H1 (cell line): ENCODE measurements around the gene NLRC3. TPM values are rescaled to one million over a fixed set of nuclear protein-coding genes. Genes with fewer than 3 reads are reported as not detected.

Experiments
- CTCF ChIA-PET: fragments of 300-600 bp; sonication (Branson Sonifier 250); formaldehyde crosslinking; loops from one replicate; lab custom pipeline; 2021; ENCODE audit not compliant: partially characterized antibody; lab: Charles Lee
- POLR2A ChIA-PET: fragments of 300-600 bp; sonication (Branson Sonifier 250); formaldehyde crosslinking; loops from one replicate; lab custom pipeline; 2021; ENCODE audit warnings: inconsistent platforms; ENCODE audit not compliant: partially characterized antibody; lab: Charles Lee
- DNase-seq, 2 experiments: peaks; one replicate each; pipeline versions ENCODE4 v3.0.0 to v3.0.0-alpha.2; 2010 to 2022; ENCODE audit warnings: low spot score in 2 of 2, low read depth in 1 of 2, mixed read lengths in 1 of 2
- FAIRE-seq: peaks from 2 replicates; lab custom pipeline; 2011; peaks lifted over from hg19 to GRCh38; lab: Jason Lieb, UNC
- H2AFZ ChIP-seq: 2 replicates; pipeline ENCODE4 v1.8.1; 2012; ENCODE audit warnings: low read length, inconsistent platforms
- H2AK5ac ChIP-seq: 2 replicates; pipeline ENCODE4 v1.6.1; 2013; ENCODE audit warnings: low read depth, low read length
- H2BK120ac ChIP-seq: replicated peaks from 2 replicates; pipeline ENCODE3; 2013; ENCODE audit warnings: low read depth, low read length, inconsistent platforms
- H2BK12ac ChIP-seq: 2 replicates; pipeline ENCODE4 v1.6.1; 2013; ENCODE audit warnings: low read depth, low read length
- H2BK15ac ChIP-seq: 2 replicates; pipeline ENCODE4 v1.6.1; 2013; ENCODE audit warnings: low read length
- H2BK20ac ChIP-seq: 2 replicates; pipeline ENCODE4 v1.6.1; 2013; ENCODE audit warnings: low read length
- H2BK5ac ChIP-seq: 2 replicates; pipeline ENCODE4 v1.6.1; 2013; ENCODE audit warnings: low read depth, low read length
- H3K14ac ChIP-seq: 2 replicates; pipeline ENCODE4 v1.6.1; 2013; ENCODE audit warnings: inconsistent platforms; ENCODE audit not compliant: insufficient read length
- H3K18ac ChIP-seq: 2 replicates; pipeline ENCODE4 v1.6.1; 2013; ENCODE audit warnings: low read length; ENCODE audit errors: extremely low read depth
- H3K23ac ChIP-seq: 2 replicates; pipeline ENCODE4 v1.6.1; 2013; ENCODE audit warnings: inconsistent platforms; ENCODE audit not compliant: insufficient read length
- H3K23me2 ChIP-seq: 2 replicates; pipeline ENCODE4 v1.6.1; 2013; ENCODE audit warnings: low read depth, low read length
- H3K27ac ChIP-seq: 2 replicates; pipeline ENCODE4 v1.6.1; 2011; ENCODE audit warnings: low read depth, low read length, inconsistent platforms
- H3K27me3 ChIP-seq, 4 experiments: replicated peaks in 1 of 4; 1 replicate in 1 of 4; 2 replicates in 3 of 4; pipeline versions ENCODE4 v1.6.1 to v1.8.1; 2011 to 2013; ENCODE audit warnings: low read length in 3 of 4, mild to moderate bottlenecking in 3 of 4, inconsistent platforms in 2 of 4, mixed read lengths in 2 of 4, moderate library complexity in 1 of 4; ENCODE audit not compliant: control insufficient read depth in 3 of 4, insufficient read depth in 3 of 4; ENCODE audit errors: extremely low read depth in 1 of 4
- H3K36me3 ChIP-seq, 4 experiments: 2 replicates each; pipeline versions ENCODE4 v1.6.1 to v1.8.1; 2011 to 2013; ENCODE audit warnings: mild to moderate bottlenecking in 4 of 4, low read length in 3 of 4, moderate library complexity in 2 of 4, control low read depth in 1 of 4, inconsistent platforms in 1 of 4; ENCODE audit not compliant: insufficient read depth in 4 of 4, control insufficient read depth in 2 of 4
- H3K4ac ChIP-seq: replicated peaks from 2 replicates; pipeline ENCODE3; 2013; ENCODE audit warnings: low read length, low read depth, mixed read lengths, inconsistent platforms; ENCODE audit not compliant: insufficient read length
- H3K4me1 ChIP-seq, 4 experiments: replicated peaks in 1 of 4; 1 replicate in 1 of 4; 2 replicates in 3 of 4; pipeline versions ENCODE4 v1.6.1 to v1.8.1; 2011 to 2013; ENCODE audit warnings: low read length in 3 of 4, inconsistent platforms in 2 of 4, mixed read lengths in 1 of 4; ENCODE audit not compliant: insufficient read depth in 4 of 4, control insufficient read depth in 3 of 4
- H3K4me2 ChIP-seq, 2 experiments: 2 replicates each; pipeline versions ENCODE4 v1.6.1 to v1.8.1; 2011 to 2013; ENCODE audit warnings: low read depth in 2 of 2, low read length in 2 of 2, control low read depth in 1 of 2, inconsistent platforms in 1 of 2, mild to moderate bottlenecking in 1 of 2; ENCODE audit not compliant: insufficient read depth in 1 of 2
- H3K4me3 ChIP-seq, 4 experiments: fragments of 200-600, 300-600 bp in 1 of 4; sonication (generic), shearing (Covaris generic), sonication (Bioruptor Twin) in 1 of 4; 2 replicates each; pipeline versions ENCODE4 v1.5.1 to v1.8.1; 2011 to 2016; ENCODE audit warnings: low read length in 4 of 4, low read depth in 3 of 4, control low read depth in 2 of 4, inconsistent platforms in 2 of 4, mild to moderate bottlenecking in 2 of 4, mixed read lengths in 1 of 4, moderate library complexity in 1 of 4; ENCODE audit not compliant: insufficient read depth in 2 of 4; ENCODE audit errors: extremely low read depth in 1 of 4
- H3K56ac ChIP-seq: replicated peaks from 2 replicates; pipeline ENCODE3; 2013; ENCODE audit warnings: low read depth, mild to moderate bottlenecking, mixed read lengths, low read length, inconsistent platforms; ENCODE audit not compliant: insufficient read length
- H3K79me1 ChIP-seq: 2 replicates; pipeline ENCODE4 v1.6.1; 2013; ENCODE audit warnings: low read depth, low read length, control low read depth
- H3K79me2 ChIP-seq, 2 experiments: 2 replicates each; pipeline versions ENCODE4 v1.6.1 to v1.8.1; 2012 to 2013; ENCODE audit warnings: low read length in 2 of 2, mild to moderate bottlenecking in 2 of 2, inconsistent platforms in 1 of 2; ENCODE audit not compliant: insufficient read depth in 2 of 2, control insufficient read depth in 1 of 2
- H3K9ac ChIP-seq, 4 experiments: replicated peaks in 1 of 4; 1 replicate in 1 of 4; 2 replicates in 3 of 4; pipeline versions ENCODE4 v1.6.1 to v1.8.1; 2011 to 2013; ENCODE audit warnings: low read depth in 3 of 4, low read length in 3 of 4, control low read depth in 2 of 4, mild to moderate bottlenecking in 2 of 4, moderate library complexity in 2 of 4, inconsistent platforms in 1 of 4; ENCODE audit errors: extremely low read depth in 1 of 4
- H3K9me3 ChIP-seq, 2 experiments: 2 replicates each; pipeline versions ENCODE4 v1.6.1 to v1.8.1; 2012 to 2013; ENCODE audit warnings: mild to moderate bottlenecking in 2 of 2, moderate library complexity in 2 of 2, control low read depth in 1 of 2, inconsistent platforms in 1 of 2, low read depth in 1 of 2, low read length in 1 of 2, mixed read lengths in 1 of 2; ENCODE audit not compliant: insufficient read depth in 2 of 2
- H4K20me1 ChIP-seq, 2 experiments: replicated peaks in 1 of 2; 2 replicates each; pipeline versions ENCODE3 to v1.8.1; 2011 to 2013; ENCODE audit warnings: inconsistent platforms in 2 of 2, low read length in 2 of 2, mild to moderate bottlenecking in 1 of 2; ENCODE audit not compliant: insufficient read depth in 2 of 2, control insufficient read depth in 1 of 2
- H4K5ac ChIP-seq: 2 replicates; pipeline ENCODE4 v1.6.1; 2013; ENCODE audit warnings: low read length, low read depth, mixed read lengths, inconsistent platforms; ENCODE audit not compliant: insufficient read length
- H4K8ac ChIP-seq: 2 replicates; pipeline ENCODE4 v1.8.0; 2013; ENCODE audit warnings: mild to moderate bottlenecking, moderate library complexity, low read length, inconsistent platforms; ENCODE audit not compliant: insufficient read depth; ENCODE audit errors: extremely low read depth
- H4K91ac ChIP-seq: replicated peaks from 2 replicates; pipeline ENCODE3; 2013; ENCODE audit warnings: low read length, mixed read lengths, inconsistent platforms; ENCODE audit not compliant: insufficient read length
- CREB1 ChIP-seq: IDR thresholded peaks from 2 replicates; pipeline ENCODE4 v1.6.1; 2012; ENCODE audit warnings: inconsistent platforms
- EP300 ChIP-seq, 2 experiments: IDR thresholded peaks; 1 replicate in 1 of 2; 2 replicates in 1 of 2; pipeline ENCODE4 v1.6.1; 2011 to 2012; ENCODE audit warnings: low read depth in 2 of 2, low read length in 2 of 2, mild to moderate bottlenecking in 2 of 2, borderline replicate concordance in 1 of 2, inconsistent platforms in 1 of 2, moderate library complexity in 1 of 2
- MAFK ChIP-seq: IDR thresholded peaks from 2 replicates; pipeline ENCODE4 v1.6.1; 2012; ENCODE audit warnings: low read depth, mild to moderate bottlenecking, improper control_type of control experiment, low read length
- POLR2A ChIP-seq, 2 experiments: IDR thresholded peaks; 1 replicate in 1 of 2; 2 replicates in 1 of 2; pipeline ENCODE4 v1.6.1; 2011; ENCODE audit warnings: low read depth in 2 of 2, low read length in 2 of 2, mild to moderate bottlenecking in 2 of 2; ENCODE audit errors: control extremely low read depth in 1 of 2
- SAP30 ChIP-seq: fragments of 300-600 bp; sonication (generic); IDR thresholded peaks from 2 replicates; pipeline ENCODE4 v1.7.1; 2012; ENCODE audit warnings: low read length, moderate library complexity, mild to moderate bottlenecking, inconsistent platforms; ENCODE audit not compliant: insufficient read depth, insufficient replicate concordance
- SIN3A ChIP-seq, 2 experiments: IDR thresholded peaks in 1 of 2; conservative IDR thresholded peaks in 1 of 2; 2 replicates each; pipeline ENCODE4 v1.6.1; 2011 to 2012; ENCODE audit warnings: low read length in 2 of 2, improper control_type of control experiment in 1 of 2, low read depth in 1 of 2, mild to moderate bottlenecking in 1 of 2
- SP1 ChIP-seq: IDR thresholded peaks from 2 replicates; pipeline ENCODE4 v1.6.1; 2011; ENCODE audit warnings: low read depth, low read length
- SP4 ChIP-seq: IDR thresholded peaks from 2 replicates; pipeline ENCODE4 v1.6.1; 2012; ENCODE audit warnings: low read length, inconsistent platforms
- WGBS, 2 experiments: shearing (Covaris generic) in 1 of 2; methylation state at CpG; one replicate each; pipeline versions ENCODE4 v1.1.6 to v1.1.7; 2013 to 2015; ENCODE audit warnings: low lambda C conversion rate in 2 of 2, mixed read lengths in 2 of 2, inconsistent platforms in 1 of 2, low coverage in 1 of 2, missing lambda C conversion rate in 1 of 2; ENCODE audit not compliant: insufficient replicate concordance in 2 of 2, insufficient coverage in 1 of 2, insufficient read length in 1 of 2; ENCODE audit errors: extremely low coverage in 1 of 2, missing lambda C conversion rate in 1 of 2; 5-methylcytosine and 5-hydroxymethylcytosine counted together
- polyA plus RNA-seq, 7 experiments: library from polyadenylated mRNA; depleted of rRNA in 3 of 7; stranded (reverse) in 5 of 7; unstranded in 2 of 7; fragments of >200 nt in 5 of 7; fragments of 200-250 nt in 2 of 7; gene quantifications; 1 replicate in 5 of 7; 2 replicates in 1 of 7; 4 replicates in 1 of 7; pipeline versions ENCODE4 v1.2.1 to v1.2.3, GENCODE V29; 2011 to 2013; ENCODE audit warnings: missing spikeins in 2 of 7, mixed read lengths in 2 of 7
- total RNA-seq: library from RNA; stranded (reverse); fragmentation: NEBNext Ultra II Directional; extraction: Animal tissue kit (Norgen Biotek cat#: 25700); gene quantifications from 2 replicates; pipeline ENCODE4 v1.2.1, GENCODE V29; 2021

The NLRC3 gene
- total and polyA plus RNA-seq, 2 of the 8 experiments (the other 6 are each of a cell fraction or from before 2014, with no cell fraction given) = 0.18 to 0.20 TPM

DNA sequence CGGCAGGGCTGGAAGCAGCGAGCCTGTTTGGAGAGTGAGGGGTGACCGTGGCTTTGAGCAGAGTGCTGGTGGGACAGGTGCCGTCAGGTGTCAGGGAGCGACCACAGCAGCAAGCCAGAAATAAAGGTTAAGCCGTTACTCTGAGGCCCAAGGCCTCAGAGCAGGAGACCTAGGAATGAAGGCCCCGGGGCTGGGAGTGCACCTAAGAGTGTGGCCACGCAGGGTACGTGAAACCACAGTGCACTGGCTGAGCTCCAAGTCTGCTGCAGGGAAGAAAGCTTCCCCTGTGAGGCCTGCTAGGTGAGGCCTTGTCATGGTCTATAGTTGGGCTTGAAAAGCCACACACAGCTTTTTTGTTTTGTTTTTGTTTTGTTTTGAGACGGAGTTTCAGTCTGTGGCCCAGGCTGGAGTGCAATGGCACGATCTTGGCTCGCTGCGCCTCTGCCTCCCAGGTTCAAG lies 67.7 kb downstream of the NLRC3 start:
- no peak overlapping the region for H3K9ac ChIP-seq
- no peak overlapping the region for H3K4me3 ChIP-seq
- no peak overlapping the region for H3K18ac ChIP-seq
- H2AFZ ChIP-seq = no peak overlapping the region
- no peak overlapping the region for H2BK15ac ChIP-seq
- no peaks in the 10 kb centered on the region for H3K27me3 ChIP-seq
- H4K91ac ChIP-seq = no peak overlapping the region
- no peak overlapping the region for H3K27ac ChIP-seq
- no peak overlapping the region for H3K4ac ChIP-seq
- no peak overlapping the region for H3K4me2 ChIP-seq
- ChIA-PET POLR2A (no interaction called here), CTCF (interaction anchor here (0.6 to 1.0 kb wide), 3 partner anchors 11 to 148 kb away, joined by 3 read pairs; no protein-coding TSS in a partner anchor)
- H2BK120ac ChIP-seq = no peak overlapping the region
- H3K79me1 ChIP-seq = no peaks in the 10 kb centered on the region
- no peaks in the 10 kb centered on the region for H3K4me1 ChIP-seq
- H2BK20ac ChIP-seq = no peak overlapping the region
- FAIRE-seq (no peak), DNase-seq (no peak)
- no peaks in the 10 kb centered on the region for H3K79me2 ChIP-seq
- H3K23ac ChIP-seq = no peak overlapping the region
- H3K56ac ChIP-seq = no peak overlapping the region
- H4K5ac ChIP-seq = no peak overlapping the region
- H3K14ac ChIP-seq = no peak overlapping the region
- TF ChIP-seq SAP30 = no peak
- no peak for TF ChIP-seq CREB1
- TF ChIP-seq SP1 = no peak
- TF ChIP-seq MAFK = no peak
- TF ChIP-seq POLR2A (IDR thresholded peaks at IDR 0.05; ENCODE audit: control extremely low read depth in 1 of 2, low read depth in 2 of 2, low read length in 2 of 2) = no peak
- no peak for TF ChIP-seq SP4
- TF ChIP-seq EP300 (IDR thresholded peaks at IDR 0.05; ENCODE audit: borderline replicate concordance in 1 of 2, low read depth in 2 of 2, low read length in 2 of 2) = no peak
- TF ChIP-seq SIN3A (conservative IDR thresholded peaks at IDR 0.05 in 1 of 2, IDR thresholded peaks at IDR 0.05 in 1 of 2; ENCODE audit: low read depth in 1 of 2, low read length in 2 of 2) = no peak
- H4K20me1 ChIP-seq = no peaks in the 10 kb centered on the region
- H2BK5ac ChIP-seq = no peak overlapping the region
- H3K36me3 ChIP-seq = peaks cover 2 to 17% (median 13%) of the 10 kb centered on the region in 4 experiments
- no peak overlapping the region for H4K8ac ChIP-seq
- H3K23me2 ChIP-seq = no peaks in the 10 kb centered on the region
- 93% methylated on average over 13 of the region's 13 CpGs; no CpG with 5 or more reads in 1 of the 2 experiments for WGBS, 2 experiments
- H3K9me3 ChIP-seq = no peaks in the 10 kb centered on the region
- H2BK12ac ChIP-seq = no peak overlapping the region
- no peak overlapping the region for H2AK5ac ChIP-seq
